GM21723 (cell line): ENCODE measurements around the gene GEMIN7.
A peak's percentile ranks its signal among the peaks of the same experiment; 100 is the strongest.

Experiments
- ATAC-seq: cut with Tn5 transposase; IDR thresholded peaks from one replicate; pipeline ENCODE4 v1.9.1; 2021; ENCODE audit warnings: mild to moderate bottlenecking, moderate library complexity; ENCODE audit not compliant: unreplicated experiment

GEMIN7 gene

GRCh38 chr19:45082170-45082569 lies 3.1 kb downstream of the GEMIN7 start:
- no peak for ATAC-seq

GRCh38 chr19:45086480-45086879 lies 7.4 kb downstream of the GEMIN7 start:
- ATAC-seq, result no peak

- ATAC-seq, result no peak
Observed at GRCh38 chr19:45087531-45087930, 8.5 kb downstream of the GEMIN7 start.

GRCh38 chr19:45090034-45090433 lies 11.0 kb downstream of the GEMIN7 start:
- no peak for ATAC-seq

GRCh38 chr19:45090606-45091005 lies 11.5 kb downstream of the GEMIN7 start:
- ATAC-seq, result no peak

- ATAC-seq, result peak; percentile 67
Observed at GRCh38 chr19:45091031-45091923, 12.2 kb downstream of the GEMIN7 start.

GRCh38 chr19:45092747-45093678 lies 14.0 kb downstream of the GEMIN7 start, which contains the start of gene PPP1R37:
Gene PPP1R37, plus strand, starts transcription at chr19:45093179. Its CDS starts 147 bp downstream, at chr19:45093326.
- peak; percentile 59 for ATAC-seq

GRCh38 chr19:45094137-45094536 lies 15.1 kb downstream of the GEMIN7 start:
- ATAC-seq, result no peak

- no peak for ATAC-seq
Observed at GRCh38 chr19:45094707-45095106, 15.6 kb downstream of the GEMIN7 start.

- no peak for ATAC-seq
Observed at GRCh38 chr19:45095496-45096413, 16.7 kb downstream of the GEMIN7 start.

- no peak for ATAC-seq
Observed at GRCh38 chr19:45096700-45097099, 17.6 kb downstream of the GEMIN7 start.

- ATAC-seq, result no peak
Observed at GRCh38 chr19:45097450-45097775, 18.4 kb downstream of the GEMIN7 start.

- no peak for ATAC-seq
Observed at GRCh38 chr19:45097776-45098520, 18.9 kb downstream of the GEMIN7 start.

GRCh38 chr19:45098521-45099466 lies 19.7 kb downstream of the GEMIN7 start:
- no peak for ATAC-seq

GRCh38 chr19:45099467-45100191 lies 20.6 kb downstream of the GEMIN7 start:
- no peak for ATAC-seq

GRCh38 chr19:45100201-45100600 lies 21.1 kb downstream of the GEMIN7 start:
- ATAC-seq, result no peak

- no peak for ATAC-seq
Observed at GRCh38 chr19:45100846-45101252, 21.8 kb downstream of the GEMIN7 start.

- ATAC-seq, result no peak
Observed at GRCh38 chr19:45101806-45102205, 22.7 kb downstream of the GEMIN7 start.
